GM21515 (cell line): ENCODE data around the gene EHMT1.

Source experiments
- ATAC-seq: cut with Tn5 transposase; IDR thresholded peaks from one replicate; pipeline ENCODE4 v1.9.1; 2021; ENCODE audit not compliant: unreplicated experiment

EHMT1 gene

GRCh38 chr9:137618105-137619067 lies at the start of gene EHMT1:
Gene EHMT1, plus strand, starts transcription at chr9:137619005. Its CDS starts 24 bp downstream, at chr9:137619029.
- peak; percentile 68 for ATAC-seq

DNA sequence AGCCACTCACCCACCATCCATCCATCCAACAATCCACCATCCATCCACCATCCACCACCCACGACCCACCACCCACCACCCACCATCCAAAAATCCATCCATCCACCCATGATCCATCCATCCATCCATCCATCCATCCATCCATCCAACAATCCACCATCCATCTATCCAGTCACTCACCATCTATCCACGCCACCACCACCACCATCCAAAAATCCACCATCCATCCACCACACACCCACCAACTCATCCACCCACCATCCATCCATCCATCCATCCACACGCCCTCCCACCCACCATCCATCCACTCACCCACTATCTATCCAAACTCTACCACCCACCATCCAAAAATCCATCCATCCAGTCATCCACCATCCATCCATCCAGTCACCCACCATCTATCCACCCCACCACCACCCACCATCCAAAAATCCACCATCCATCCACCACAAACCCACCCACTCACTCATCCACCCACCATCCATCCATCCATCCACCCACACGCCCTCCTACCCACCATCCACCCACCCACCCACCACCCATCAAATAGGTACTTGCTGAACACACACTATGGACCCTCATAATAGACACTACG lies 49.1 kb upstream of the EHMT1 start:
- no peak for ATAC-seq

- ATAC-seq = no peak
Measured at GRCh38 chr9:137570566-137570965, 48.2 kb upstream of the EHMT1 start.

DNA sequence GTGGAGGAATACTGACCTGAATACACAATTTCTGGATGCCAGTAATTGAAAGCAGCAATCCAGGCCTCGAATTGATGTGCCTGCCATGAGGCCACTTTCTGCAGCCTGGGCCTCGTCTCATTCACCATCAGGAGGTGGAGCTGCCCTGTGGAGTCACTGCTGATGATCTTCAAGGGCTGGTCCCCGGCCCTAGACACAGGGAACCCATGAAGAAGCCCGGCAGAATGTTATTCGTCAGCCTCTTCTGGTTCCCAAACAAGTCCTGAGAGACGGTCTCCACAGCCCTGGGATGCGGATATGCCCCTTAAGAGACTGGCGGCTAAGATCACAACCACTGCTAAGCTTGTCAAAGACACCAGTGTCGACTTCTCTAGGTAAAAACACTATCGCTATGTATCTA lies 44.6 kb upstream of the EHMT1 start:
- no peak for ATAC-seq

GRCh38 chr9:137575364-137575715 lies 43.5 kb upstream of the EHMT1 start:
- ATAC-seq = no peak

DNA sequence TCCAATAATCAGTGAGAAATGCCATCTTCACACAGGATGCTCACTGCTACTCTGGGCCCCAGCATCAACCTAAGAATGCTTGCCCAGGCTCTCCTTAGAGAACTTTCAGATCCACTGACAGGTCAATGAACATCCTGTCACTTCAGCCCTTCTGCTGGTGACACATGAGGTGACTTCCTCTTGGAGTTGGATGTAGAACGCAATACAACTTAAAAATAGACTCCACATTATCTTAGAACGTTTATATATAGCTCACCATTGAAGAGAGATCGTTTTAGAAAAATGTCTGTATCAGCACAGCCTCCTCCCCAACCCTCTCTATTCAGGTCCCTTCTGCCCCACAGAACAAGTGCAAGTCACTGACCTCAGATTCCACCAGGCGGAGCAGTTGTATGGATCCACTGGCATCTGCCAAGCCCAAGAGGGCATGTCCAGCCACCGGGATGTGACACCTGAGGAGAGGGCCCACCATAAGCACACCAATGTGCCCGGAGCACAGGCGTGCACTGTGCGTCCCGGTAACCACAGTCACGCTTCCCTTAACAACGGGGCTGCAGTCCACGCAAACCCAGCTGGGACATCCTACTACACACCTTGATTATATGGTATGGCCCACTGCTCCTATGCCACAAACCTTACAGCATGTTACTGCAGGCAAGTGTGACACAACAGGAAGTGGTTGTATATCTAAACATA lies 42.9 kb upstream of the EHMT1 start:
- no peak for ATAC-seq

GRCh38 chr9:137578518-137579258 lies 40.1 kb upstream of the EHMT1 start, which contains the start of gene DPH7:
Gene DPH7, minus strand, starts transcription at chr9:137578925. Its CDS starts 148 bp downstream, at chr9:137578777.
- peak; percentile 76 for ATAC-seq

- no peak for ATAC-seq
Measured at GRCh38 chr9:137579259-137579604, 39.6 kb upstream of the EHMT1 start.

GRCh38 chr9:137580209-137580953 lies 38.4 kb upstream of the EHMT1 start:
- ATAC-seq = no peak

GRCh38 chr9:137580954-137581322 lies 37.9 kb upstream of the EHMT1 start:
- no peak for ATAC-seq

DNA sequence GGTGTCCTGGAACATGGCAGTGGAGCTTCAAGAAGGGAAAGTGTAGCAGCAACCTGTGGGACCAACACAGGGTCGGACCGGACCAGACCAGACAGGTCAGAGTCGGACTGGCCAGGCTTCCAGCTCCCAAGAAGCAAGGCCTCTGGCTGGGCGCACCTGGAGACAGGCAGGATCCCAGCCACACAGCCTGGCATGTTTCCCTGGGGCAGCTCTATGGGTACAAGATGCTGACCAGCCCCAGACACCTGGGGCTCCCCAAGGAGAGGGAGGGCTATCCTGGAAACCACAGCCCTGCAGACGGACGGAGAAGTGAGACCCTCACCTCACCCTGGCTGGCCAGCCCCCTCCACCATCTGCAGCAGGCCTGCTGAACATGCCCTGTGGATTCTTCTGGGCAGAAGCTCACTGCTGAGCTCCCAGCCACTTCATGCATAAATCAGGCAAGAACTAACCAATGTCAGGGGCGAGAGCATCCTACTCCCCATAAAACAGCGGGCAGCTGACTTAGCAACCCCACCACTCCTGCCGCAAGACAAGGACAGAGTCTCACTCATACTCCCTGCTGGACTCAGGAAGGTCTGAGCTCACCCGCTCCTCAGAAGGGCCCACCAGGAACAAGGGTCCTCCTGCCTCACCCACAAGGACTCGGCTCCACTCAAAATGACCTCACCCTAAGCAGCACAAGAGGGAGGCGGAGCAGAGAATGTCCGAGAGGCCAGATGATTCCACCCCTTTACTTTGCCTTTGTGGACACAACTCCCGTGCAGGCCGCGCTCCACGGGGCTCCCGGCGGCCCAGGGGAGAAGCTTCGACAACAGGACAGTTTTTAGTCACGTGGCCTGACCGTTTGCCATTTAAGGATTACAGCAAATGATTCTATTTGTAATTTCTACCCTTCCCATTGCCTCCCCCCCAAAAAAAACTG lies 37.2 kb upstream of the EHMT1 start:
- no peak for ATAC-seq

GRCh38 chr9:137582286-137582860 lies 36.4 kb upstream of the EHMT1 start:
- no peak for ATAC-seq

GRCh38 chr9:137583347-137583746 lies 35.5 kb upstream of the EHMT1 start:
- ATAC-seq = no peak

- ATAC-seq = no peak
Measured at GRCh38 chr9:137583957-137584356, 34.8 kb upstream of the EHMT1 start.

GRCh38 chr9:137586854-137587253 lies 32.0 kb upstream of the EHMT1 start:
- ATAC-seq = no peak

GRCh38 chr9:137588311-137588710 lies 30.5 kb upstream of the EHMT1 start:
- ATAC-seq = no peak

- no peak for ATAC-seq
Measured at GRCh38 chr9:137588891-137589290, 29.9 kb upstream of the EHMT1 start.

DNA sequence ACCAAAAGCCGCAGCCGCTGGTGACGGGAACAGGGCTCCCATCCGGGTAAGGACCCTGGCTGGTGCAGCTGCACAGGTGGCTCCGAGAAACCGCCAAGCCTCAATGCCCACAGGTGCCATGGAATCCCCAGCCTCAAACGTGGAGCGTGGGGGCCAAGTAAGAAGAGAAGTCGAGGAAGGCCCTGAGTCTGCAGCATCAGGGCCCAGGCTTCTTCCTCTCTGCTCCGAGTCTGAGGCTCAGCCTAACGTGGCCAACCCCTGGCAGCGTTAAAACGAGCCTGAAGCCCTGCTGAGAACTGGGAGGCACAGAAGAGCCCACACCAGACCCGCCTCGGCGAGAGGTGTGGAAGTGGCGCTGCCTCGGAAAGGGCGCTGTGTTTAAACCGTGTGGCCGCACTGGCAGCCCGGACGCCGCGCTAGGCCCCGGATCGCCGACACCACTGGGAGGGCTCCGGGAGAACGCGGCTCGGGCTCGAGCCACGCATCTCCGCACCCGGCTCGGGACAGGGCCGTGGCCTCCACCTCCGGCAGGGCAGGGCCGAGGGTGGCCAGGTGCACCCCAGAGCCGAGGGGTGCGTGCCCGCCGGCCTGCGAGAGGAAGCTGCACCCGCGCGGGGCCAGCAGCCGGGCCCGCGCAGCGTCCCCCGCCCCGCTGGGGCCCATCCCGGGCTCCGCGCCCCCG lies 29.2 kb upstream of the EHMT1 start:
- peak; percentile 15 for ATAC-seq

DNA sequence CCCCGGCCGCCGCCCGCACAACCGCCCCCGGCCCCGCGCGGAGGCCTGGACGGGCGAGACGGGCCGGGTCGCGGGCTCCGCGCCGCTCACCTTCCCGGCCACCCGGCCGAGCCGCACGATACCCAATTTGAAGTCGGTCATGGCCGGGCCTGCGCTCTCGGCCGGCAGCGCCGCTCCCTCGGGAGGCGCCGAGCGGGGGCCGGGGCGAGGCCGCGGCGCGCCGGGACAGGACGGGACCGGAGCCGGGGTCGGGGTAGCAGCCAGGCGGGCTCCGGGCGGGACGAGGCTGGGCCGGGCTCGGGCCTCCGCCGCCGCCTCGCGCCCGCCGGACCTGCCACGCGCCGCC lies 28.7 kb upstream of the EHMT1 start:
- no peak for ATAC-seq
